ENCODE data around the gene SCN5A.

- TF ChIP-seq CTCF (conservative IDR thresholded peaks at IDR 0.05; ENCODE audit: low read depth, low read length) (no peak), EZH2 (IDR thresholded peaks at IDR 0.05; ENCODE audit: borderline replicate concordance, low read depth, low read length, poor library complexity, severe bottlenecking) (no peak)
Observed at GRCh38 chr3:38638354-38638753, 11.1 kb downstream of the SCN5A start.

Data from A673 (cell line).